NCI-H226 (cell line): ENCODE data around the gene IGFALS.
"Not testable (repeated sequence)": the region's sequence is repeated elsewhere in the genome, so short reads cannot be mapped to it uniquely, and the experiment has no call there.

Experiments
- DNase-seq: peaks from one replicate; pipeline ENCODE4 v3.0.0-alpha.2; 2015

Gene IGFALS

GRCh38 chr16:1817716-1818115, 24.2 kb upstream of the IGFALS start:
- no peak for DNase-seq

GRCh38 chr16:1817276-1817589, 23.7 kb upstream of the IGFALS start:
- DNase-seq, result no peak

DNA sequence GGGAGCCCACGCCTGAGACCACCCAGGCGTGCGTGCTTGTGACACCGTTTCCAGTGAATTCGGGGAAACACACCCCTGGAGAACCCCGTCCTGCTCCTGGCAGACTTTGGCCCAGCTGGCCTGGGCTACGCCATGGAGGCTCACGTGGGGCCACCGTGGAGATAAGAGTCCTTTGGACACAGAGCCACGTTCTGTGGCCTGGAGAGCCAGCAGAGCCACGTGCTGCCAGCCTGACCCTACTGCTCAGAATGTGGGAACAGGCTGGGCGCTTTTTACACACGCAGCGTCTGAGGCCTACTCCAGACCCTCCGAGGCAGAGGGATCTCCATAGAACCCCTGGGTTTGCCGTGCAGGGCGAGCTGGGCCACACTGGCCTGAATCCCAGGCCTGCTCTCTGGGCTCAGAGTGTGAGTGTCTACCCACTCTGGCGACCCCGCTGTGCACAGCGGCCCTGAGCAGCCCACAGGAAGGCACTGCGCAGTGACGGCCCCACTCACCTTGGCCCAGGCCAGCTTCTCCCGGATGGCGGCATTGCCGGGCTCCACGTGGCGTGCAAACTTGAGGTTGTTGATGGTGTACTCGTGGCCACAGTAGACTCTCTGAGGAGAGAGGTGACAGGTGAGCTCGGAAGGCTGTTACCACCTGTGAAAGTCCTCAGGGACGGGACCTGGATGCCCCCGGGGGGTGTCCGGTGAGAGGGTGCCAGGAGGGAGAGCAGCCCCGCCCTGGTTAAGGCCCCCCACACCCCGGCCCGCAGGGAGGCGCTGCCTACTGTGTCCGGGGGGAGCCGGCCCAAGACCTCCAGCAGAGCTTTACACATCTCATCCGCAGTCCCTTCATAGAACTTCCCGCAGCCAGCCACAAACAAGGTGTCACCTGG, 23.1 kb upstream of the IGFALS start:
- DNase-seq, result no peak

GRCh38 chr16:1815461-1815860, 22.0 kb upstream of the IGFALS start:
- DNase-seq, result no peak

- no peak for DNase-seq
These were observed 19.2 kb upstream of the IGFALS start for GRCh38 chr16:1812732-1813163.

GRCh38 chr16:1810536-1810935, 17.0 kb upstream of the IGFALS start:
- no peak for DNase-seq

DNA sequence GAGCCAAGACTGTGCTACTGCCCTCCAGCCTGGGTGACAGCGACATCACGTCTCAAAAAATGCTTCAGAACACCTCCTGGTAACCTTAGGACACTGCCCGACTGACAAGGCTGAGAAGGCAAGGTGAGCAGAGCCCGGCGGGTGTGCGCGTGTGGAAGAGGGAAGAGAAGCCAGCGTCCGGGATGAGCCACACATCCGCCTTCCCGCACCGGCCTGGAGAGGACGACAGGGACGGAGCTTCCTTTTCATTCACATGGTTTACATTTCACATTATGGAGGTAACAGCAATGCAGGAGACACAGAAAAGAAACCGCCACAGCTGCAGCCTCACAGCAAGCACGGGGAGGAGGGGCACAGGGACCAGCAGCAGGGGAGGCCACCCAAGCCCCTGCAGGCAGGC, 16.6 kb upstream of the IGFALS start:
- no peak for DNase-seq

DNA sequence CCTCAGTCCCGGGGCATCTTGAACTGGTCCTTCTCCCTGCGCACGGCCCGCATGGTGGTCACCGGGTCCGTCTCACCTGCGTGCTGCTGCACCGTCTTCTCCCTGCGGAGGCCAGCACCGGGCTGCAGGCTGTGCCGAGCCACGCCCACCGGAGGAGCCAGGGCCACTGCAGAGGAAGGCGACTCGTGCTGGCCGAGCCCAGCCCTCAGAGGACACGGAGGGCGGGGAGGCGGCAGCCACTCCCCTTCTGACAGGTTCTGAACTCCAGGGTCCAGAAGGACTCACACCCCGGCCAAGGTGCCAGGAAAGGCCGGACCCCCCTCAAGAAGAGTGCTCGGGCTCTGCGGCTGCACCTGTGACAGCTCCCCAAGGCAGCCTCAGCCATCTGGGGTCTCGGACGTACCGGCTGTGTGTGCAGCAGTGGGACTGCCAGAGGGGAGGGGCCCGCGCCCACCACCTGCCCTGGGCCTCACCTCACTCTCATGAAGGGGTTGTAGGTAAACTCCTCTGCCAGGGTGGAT, 15.8 kb upstream of the IGFALS start:
- no peak for DNase-seq

GRCh38 chr16:1808691-1809090, 15.2 kb upstream of the IGFALS start:
- DNase-seq, result no peak

GRCh38 chr16:1807626-1808025, 14.1 kb upstream of the IGFALS start:
- no peak for DNase-seq

DNA sequence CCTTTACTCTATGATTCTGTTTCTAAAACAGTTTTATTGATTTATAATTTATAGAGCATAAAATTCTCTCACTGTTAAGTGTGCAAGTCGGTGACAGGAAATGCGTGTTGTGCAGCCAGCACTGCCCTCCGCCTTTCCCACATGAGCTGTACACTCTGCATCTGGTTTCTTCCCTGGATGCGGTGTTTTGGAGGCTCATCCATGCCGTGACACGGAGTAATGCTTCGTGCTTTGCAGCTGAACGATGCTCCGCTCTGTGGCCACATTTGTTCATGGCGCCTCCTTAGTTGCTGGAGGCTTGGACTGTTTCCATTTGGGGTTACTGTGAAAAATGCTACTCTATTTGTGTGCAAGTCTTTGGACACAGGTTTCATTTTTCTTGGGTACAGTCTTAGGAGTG, 7.2 kb upstream of the IGFALS start:
- DNase-seq, result no peak

- not testable (repeated sequence) for DNase-seq
These were observed 5.8 kb upstream of the IGFALS start for GRCh38 chr16:1799263-1799662.

DNA sequence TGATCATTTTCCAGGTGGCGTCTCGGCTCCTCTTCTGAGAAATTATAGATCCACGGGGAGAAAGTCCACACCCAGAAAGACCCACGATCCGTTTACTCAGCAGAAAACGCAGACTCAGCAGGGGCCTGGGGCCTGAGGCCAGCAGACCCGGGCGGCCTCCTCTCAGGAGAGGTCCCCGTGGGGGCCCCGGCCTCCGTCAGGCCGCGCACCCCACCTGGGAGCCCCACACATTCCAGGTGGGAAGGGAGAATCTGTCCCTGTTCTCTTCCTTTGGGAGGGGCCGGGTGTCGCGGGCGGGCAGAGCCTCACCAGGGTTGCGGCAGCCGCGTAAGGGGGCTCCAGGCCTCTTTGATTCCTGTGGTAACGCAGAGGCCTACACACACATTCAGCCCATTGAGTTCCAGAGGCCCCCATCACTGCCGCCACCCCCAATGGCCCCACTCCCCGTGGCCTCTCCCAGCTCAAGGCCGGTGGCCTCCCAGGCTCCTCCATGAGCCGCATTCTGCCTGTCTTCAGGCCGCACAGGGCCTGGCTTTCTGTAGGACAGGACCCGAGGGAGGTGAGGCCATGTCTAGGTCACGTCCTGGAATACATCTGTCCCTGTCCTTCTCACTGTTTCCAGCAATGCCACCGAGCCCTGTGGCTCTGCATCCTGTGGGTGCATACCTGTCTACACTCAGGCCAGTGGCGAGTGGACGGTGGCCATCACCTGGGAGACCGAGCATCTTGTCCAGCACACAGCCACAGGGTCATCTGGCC, 1.6 kb upstream of the IGFALS start:
- no peak for DNase-seq

GRCh38 chr16:1794221-1794871, 841 bp upstream of the IGFALS start:
- DNase-seq, result no peak

DNA sequence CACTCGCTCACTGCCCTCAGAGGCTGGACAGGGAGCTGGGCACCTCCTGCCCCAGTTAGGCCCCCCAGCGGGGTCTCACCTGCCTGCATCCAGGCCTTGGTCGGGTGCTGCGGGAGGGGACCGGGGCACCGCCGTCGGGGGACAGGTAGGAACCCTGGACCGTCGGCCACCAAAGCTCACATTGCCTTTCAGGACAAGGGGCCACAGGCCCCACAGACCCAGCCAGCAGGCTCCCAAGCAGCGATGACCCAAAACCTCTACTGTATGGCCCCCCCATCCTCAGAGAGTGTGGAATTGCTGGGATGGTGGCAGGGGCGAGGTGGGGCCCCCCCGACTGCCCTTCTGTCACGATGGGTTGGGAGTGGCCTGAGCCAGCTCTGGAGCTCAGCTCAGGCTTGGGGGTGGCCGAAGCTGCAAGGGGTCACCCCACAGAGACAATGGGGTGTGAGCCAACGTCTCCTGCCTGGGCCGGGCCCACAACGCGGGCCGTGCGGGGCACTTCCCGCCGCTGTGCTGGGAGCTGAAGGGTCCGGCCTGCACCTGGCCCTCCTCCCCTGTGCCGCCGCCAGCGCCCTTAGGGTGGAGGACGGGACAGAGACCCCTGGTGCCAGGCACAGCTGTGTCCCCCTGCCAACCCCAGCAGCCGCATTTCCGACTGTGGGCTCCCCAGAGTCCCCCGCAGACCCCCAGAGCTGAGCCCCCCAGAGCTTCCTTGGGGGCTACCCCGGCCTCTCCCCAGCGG, 498 bp downstream of the IGFALS start:
- no peak for DNase-seq

GRCh38 chr16:1791943-1792812, 1.3 kb downstream of the IGFALS start:
- no peak for DNase-seq

- no peak for DNase-seq
These were observed 2.1 kb downstream of the IGFALS start for GRCh38 chr16:1791256-1791942.

DNA sequence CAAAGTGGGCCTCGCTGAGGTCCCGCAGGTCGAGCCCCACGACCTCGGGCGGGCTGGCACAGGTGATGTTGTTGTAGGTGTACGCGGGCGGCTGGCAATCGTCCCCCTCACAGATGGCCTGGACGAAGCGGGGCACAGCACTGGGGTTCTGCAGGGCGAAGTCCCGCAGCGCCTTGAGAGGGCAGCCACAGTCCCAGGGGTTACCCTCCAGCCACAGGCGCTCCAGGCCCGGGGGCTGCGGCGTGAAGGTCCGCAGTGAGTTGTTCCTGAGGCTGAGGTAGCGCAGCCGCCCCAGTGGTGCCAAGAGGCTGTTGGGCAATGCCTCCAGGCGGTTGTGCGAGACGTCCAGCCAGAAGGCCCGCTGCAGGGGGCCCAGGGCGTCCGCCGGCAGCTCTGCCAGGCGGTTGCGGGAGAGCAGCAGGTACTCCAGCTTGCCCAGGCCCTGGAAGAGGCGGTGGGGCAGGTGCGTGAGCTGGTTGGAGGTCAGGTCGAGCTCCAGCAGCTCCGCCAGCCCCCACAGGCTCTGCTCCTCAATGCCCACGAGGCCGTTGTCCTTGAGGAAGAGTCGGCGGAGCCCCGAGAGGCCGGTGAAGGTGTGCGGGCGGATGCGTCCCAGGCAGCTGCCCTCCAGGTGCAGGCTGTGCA, 2.8 kb downstream of the IGFALS start:
- DNase-seq, result no peak

DNA sequence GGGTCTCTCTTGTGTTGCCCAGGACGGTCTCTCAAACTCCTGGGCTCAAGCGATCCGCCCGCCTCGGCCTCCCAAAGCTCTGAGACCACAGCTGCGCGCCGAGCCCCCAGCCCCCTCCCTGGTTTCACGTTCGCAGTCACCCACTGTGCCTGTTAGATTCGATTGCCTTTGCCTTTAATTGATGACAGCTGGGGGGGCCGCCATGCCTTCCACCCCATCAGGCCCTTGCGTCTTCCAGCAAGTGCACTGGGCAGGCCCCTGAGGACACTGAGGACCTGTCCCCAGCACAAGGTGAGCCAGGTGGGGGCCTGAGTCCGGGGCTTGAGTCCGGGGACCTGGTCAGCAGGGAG, 3.3 kb downstream of the IGFALS start:
- DNase-seq, result no peak

DNA sequence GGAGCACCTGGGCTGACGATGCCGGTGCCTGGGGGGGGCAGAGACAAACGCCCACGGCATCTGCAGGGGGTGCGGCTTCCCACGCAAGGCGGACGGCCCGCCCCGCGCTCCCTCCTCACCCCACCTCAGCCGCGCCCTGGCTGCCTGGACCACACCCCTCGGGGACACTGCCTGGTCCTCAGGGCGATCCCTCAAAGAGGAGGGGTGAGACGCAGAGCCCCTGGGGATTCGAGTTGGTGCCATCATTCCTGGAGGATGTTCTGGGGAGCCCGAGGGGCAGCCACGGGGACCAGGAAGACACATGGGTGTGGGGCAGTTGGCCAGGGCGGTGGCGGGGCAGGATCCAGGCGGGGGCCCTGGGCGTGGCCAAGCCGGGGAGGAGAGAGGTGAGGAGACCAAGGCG, 3.9 kb downstream of the IGFALS start:
- DNase-seq, result no peak

DNA sequence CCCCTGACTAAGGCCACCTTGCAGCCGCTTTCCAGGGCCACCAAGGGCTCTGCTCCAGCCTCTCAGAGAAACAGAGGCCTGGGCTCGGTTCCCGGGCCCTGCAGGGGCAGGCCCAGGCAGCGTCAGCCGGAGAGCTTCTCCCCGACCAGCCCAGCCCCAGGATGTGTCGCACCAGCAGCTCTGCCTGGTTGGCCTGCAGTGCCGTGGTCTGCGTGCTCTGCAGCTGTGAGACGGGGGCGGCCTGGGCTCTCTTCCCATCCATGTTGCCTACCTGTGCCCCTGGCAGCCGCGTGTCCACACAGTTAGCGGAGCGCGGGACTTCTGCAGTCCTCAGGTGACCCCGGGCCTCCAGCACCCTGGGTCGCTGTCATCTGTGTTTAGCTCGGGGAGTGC, 4.8 kb downstream of the IGFALS start:
- no peak for DNase-seq
